Renal pelvis (tissue), 4 donors: Measurements from ENCODE around the gene COL27A1. TPM values are rescaled to one million over a fixed set of nuclear protein-coding genes. Genes with fewer than 3 reads are reported as not detected.

Experiments
- DNase-seq: peaks from one replicate; pipeline ENCODE4 v3.0.0-alpha.2; 2013
- polyA plus RNA-seq, 3 donors: library from polyadenylated mRNA; unstranded; fragments of 120-200 nt; gene quantifications; one replicate each; pipeline ENCODE4 v1.2.1, GENCODE V29; 2013; ENCODE audit not compliant: insufficient read length in 3 of 3

The COL27A1 gene
- polyA plus RNA-seq, 3 donors = 31.8 to 51.5 (median 43.2) TPM

DNA sequence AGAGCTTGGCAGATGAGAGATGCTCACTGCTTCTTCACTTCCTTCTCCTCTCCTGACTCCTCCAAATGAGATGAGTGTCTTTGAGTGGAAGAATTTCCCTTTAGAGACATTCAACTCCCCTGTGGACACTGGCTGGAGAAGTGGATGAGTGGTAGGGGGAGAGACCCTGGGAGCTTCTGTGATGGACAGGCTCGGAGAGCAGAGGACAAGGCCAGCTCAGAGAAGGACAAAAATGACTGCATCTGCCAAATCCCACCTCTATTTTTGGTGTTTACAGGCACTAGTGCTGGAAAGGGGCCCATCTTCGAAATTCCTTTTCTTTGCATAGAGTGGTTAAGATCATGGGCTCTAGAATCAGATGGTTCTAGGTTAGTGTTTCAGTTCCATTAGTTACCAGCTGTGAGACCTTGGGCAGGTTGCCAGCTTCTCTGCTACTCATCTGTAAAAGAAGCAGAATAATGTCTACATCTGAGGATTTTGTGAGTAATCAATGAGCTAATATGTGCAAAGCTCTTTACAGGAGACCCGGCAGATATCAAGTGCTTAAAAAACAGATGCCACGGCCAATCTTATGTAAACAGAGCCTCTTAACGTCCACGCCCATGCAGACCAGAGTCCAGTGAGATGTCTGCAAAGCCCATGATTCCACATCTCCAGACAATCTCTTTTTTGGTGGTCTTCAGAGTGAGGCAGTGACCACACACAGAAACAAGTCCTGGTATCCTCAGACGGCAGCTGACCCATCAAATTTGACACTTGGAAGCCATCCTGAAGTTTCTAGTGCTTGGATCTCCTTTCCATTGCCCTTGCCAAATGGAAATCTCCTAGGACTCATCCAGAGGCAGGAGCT, 13.6 kb upstream of the COL27A1 start:
- DNase-seq = no peak

GRCh38 chr9:114143234-114143633, 12.1 kb upstream of the COL27A1 start:
- DNase-seq = no peak

DNA sequence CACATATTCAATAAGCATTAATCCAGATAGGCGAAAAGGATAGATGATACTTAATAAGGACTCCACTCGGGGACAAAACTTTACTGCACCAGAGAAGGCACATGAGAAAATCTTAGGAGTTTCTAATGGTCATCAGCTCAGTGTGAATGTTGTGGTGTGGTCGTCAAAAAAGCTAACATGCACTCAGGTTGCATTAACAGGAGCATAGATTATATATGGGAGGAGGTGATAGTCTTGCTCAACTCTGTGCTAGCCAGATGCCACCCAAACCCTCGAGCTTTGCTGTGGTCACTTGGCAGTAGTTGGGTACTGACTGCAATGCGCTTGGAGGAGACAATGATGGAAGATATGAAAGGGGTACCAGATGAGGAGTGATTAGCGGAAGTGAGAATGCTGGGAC, 8.6 kb upstream of the COL27A1 start:
- DNase-seq = no peak

- no peak for DNase-seq
Measured at GRCh38 chr9:114149181-114149580, 6.2 kb upstream of the COL27A1 start.

DNA sequence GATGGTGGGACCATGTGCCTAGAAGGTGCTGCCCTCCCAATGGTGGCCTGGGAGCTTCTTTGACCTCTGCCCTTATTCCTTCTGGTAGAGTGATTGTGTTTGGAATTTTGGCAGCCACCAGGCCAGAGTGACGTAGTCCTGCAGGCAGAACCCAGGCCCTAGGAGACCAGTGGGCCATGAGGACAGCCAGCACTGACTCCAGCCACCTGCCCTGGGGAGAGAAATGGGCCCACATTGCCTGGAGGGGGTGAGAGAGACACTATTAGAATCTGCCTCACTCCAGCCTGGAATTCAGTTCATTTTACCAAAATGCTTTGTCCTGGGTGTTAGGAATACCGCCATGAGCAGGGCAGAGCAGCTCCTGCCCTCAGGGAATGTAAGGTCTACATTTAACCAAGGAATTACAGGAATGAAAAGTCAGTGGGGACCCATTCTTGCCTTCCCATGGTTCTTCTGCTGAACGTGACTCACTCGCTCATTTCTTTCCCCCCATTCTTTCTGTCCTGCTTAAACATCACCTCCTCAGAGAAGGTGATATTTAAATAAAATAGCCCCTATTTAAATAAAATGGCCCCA, 5.5 kb upstream of the COL27A1 start:
- DNase-seq = no peak

- DNase-seq = no peak
Measured at GRCh38 chr9:114150608-114151007, 4.7 kb upstream of the COL27A1 start.

- DNase-seq = no peak
Measured at GRCh38 chr9:114151426-114151956, 3.8 kb upstream of the COL27A1 start.

DNA sequence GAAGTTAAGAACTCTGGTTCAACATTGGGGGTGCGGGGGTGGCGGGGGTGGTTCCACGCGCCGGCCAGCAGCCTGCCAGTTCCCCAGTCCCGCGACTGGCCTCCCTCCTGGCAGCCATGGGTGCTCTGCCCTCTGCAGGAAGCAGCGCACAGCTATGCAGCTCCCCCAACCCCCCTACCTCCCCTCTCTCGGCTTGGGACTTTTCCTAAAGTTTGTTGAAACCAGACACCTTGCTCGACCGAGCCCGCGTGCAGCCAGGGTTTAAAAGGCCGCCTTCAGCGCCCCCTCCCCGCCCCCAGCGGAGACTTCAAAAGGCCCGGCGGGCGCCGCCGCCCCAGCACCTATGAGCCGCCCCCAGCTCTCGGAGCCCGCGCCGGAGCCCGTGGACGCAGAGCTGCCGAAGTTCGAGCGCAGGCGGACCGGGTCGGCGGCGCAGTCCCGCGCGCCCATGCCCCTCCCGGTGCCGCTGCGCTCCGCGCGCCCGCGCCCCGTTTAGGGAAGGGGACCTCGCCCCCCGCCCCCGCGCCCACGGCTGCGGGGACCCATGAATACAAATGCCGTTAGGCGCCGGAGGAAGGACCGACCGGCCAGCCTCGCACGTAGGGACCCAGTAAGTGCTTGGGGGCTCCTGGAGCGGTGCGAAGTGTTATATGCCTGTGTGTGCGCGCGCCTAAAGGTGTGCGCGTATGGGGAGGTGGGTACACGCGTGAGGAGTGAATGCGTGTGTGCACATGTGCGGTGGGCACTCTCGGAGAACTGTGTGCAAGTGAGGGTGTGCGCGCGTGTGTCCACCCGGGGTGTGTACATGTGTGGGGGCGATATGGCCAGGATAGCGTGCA, 1.4 kb upstream of the COL27A1 start:
- peak; percentile 64 for DNase-seq

DNA sequence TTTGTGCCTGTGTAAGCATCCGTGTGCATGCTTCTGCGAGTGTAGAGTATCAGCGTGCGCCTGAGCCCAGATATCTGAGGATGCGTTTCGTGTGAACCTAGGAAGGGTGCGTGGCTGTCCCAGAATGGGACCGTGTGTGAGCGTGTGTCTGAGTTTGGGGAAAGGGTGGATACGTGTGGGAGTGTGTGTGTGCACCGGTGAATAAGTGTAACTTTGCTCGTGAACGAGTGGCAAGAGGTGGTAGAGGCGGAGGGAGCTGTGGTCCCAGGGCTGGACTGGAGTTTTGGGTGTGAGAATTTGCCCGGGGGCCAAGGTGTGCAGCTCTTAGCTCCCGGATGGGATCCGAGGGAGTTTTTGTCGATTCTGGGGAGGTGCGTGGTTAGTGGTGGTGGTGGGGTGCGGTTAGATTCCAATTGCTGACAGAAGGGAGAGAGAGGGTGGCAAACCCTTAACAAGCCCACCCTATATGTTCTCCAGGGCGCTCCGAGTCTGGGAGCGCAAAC, 686 bp upstream of the COL27A1 start:
- DNase-seq = no peak

GRCh38 chr9:114155995-114156656, 789 bp downstream of the COL27A1 start:
- no peak for DNase-seq

DNA sequence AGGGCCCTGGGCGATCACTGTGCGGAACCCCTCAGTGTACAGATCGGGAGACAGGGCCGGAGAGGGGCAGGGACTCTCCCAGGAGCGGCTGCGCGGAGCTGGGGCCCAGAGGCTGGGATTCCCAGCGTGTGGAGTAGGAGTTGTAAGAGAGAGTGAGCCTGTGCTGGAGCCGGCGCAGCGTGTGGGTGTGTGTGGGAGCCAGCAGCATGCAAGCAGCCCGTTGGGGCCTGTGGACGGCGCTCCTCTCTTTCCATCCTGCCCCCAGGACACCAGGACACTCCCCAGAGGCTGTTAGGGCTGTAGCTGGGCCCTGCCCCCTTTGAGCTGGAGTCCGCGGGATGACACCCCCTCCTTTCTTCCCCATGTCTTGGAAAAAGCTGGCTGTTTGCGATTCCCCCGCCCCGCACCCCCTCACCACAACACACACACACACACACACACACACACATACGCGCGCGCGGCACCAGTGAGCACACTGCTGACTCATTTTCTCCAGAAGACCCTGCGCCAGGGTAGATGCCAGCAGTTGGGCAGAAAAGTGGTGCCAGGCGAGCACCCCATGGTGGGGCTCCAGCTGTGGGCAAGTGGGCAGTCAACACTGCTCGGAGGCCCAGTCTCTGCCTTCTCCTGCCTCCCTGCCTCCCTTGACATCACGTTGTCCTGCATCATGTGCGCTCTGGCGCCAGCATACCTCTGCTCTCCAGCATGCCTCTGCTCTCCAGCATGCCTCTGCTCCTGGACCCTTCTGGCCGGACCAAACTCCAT, 1.5 kb downstream of the COL27A1 start:
- DNase-seq = no peak

- no peak for DNase-seq
Measured at GRCh38 chr9:114157516-114158176, 2.3 kb downstream of the COL27A1 start.

- no peak for DNase-seq
Measured at GRCh38 chr9:114158482-114159130, 3.3 kb downstream of the COL27A1 start.

- DNase-seq = no peak
Measured at GRCh38 chr9:114159691-114160090, 4.4 kb downstream of the COL27A1 start.

DNA sequence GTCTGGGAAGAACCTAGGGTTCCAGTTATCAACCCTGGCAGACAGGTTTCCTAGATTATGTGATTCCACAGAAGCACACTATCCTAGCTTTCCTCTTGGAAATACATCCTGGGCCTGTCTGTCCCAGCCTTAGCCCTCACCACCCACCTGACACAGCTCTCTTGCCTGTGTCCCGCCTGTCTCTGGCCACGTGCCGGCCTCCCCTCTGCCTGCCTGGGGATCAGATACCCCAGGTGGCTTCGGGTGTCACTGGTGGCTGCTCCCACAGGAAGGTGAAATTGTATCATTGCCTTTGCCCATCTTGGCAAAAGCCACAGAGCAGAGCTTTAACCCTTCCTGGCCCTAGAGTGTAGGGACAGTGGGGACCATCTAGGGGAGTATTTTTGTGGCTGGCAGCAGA, 6.2 kb downstream of the COL27A1 start:
- no peak for DNase-seq

DNA sequence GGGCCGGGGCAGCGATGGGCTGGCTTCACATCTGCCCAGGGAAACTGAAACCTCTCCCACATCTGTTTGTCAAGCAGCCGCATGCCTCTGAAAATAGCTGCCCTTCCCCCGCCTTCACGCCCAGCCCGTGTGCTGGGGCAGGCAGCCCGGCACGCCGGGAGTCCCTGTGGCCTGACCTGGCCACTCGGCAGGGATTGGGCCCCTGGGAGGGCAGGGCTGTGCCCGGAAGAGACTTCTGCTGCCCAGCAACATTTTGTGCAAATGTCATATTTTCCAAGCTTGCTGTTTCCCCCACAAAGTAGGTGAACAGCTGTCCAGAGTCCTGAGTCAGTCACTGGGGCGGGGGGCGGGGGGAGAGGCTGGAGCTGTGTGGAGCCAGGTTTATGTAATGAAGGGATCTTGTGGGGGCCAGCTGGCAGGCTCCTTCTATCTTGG, 8.2 kb downstream of the COL27A1 start:
- DNase-seq = no peak

DNA sequence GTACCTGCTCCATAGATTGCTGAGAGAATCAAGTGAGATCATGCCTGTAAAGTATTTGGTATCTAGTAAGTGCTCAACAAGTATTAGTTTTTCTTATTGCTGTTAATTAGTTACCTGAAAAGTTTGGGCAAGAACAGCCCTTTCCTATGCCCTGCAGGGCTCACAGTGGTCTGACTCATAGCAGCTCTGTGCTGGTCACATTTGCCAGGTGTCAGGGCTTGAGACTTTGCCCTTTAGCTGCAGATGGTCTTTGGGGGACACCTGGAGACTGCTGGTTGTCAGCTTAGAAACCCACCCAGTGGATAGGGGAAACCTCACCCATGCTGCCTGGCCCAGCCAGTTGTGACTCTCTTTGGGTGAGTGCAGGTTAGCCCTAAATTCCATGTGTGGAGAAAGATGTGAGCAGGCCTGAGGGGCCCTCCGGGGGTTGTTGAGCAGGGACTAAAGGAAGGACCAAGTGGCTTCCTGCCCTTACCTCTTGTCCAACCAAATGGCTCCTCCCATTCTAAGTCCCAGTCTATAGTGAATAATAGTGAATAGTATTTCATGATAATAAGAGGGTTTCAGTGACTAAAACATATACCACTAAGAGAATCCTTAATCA, 9.0 kb downstream of the COL27A1 start:
- no peak for DNase-seq

- no peak for DNase-seq
Measured at GRCh38 chr9:114165407-114166102, 10.2 kb downstream of the COL27A1 start.

GRCh38 chr9:114166103-114166470, 10.8 kb downstream of the COL27A1 start:
- DNase-seq = no peak
